Pons (tissue), 1 donor: ENCODE measurements around the gene DTX1.
A peak's percentile ranks its signal among the peaks of the same experiment; 100 is the strongest.
"Not testable (repeated sequence)": the region's sequence is repeated elsewhere in the genome, so short reads cannot be mapped to it uniquely, and the experiment has no call there.

Experiments used
- DNase-seq: peaks from one replicate; pipeline ENCODE4 v3.0.0-alpha.2; 2016; ENCODE audit warnings: low spot score

DTX1 gene

DNA sequence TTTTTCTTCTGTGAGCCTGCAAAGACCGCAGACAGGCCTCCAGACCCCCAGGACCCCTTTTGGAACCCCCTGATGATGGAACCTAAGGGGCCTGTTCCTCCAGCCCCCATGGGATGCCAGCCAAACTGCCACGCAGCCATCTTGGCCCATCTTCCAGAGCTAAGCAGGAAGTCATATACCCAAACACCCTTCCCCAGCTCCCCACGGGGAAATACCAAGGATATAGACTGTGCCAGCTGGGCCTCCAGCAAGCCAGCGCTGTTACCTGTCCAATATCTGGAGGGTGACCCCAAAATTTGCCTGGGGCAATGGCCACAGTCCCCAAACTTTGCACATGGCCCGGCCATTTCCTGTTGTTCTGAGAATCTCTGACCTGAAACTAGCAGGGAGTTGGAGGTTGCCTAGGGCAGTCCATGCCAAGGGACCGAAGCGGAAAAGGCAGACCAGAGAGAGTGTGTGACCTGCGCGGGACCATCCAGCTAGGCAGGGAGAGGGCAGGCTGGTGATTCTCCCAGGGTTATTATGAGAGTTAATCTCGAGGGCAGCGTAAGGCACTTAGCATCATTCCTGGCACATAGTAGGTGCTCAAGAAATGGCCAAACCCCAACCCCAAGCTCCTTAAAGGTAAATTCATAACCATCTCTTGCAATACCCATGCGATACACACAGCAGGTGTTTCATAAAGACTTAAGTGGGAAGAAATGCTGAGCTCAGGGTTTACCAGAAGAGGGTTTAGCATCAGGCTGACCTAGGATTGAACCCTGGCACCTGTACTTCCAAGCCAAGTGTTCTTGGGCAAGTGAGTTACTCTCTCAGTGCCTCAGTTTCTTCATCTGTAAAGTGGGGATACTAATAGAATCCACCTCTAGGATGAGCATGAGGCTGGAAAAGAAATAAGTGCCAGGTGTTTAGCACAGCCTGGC lies 81.6 kb downstream of the DTX1 start:
- no peak for DNase-seq

DNA sequence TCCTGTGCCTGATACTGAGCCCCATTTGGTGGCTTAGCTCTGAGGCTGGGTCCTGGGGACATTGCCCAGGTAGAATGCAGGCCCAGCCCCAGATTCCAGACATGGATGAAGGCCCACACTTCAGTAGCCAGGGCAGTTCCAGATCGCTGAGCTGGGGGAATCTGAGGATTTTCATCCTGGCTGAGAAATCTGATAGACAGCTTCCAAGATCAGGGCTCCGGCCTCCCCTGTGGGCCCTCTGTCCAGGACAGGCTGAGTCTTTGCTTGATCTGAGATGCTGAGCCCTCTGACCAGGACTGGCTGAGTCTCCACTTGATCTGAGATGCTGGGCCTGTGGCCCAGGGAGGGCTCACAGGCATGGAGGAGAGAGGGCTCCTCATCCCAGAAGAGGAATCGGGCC lies 82.3 kb downstream of the DTX1 start:
- no peak for DNase-seq

- DNase-seq: no peak
These were observed 84.2 kb downstream of the DTX1 start for GRCh38 chr12:113140706-113141105.

- not testable (repeated sequence) for DNase-seq
These were observed 85.2 kb downstream of the DTX1 start for GRCh38 chr12:113141716-113142115.

GRCh38 chr12:113142173-113142885 lies 85.8 kb downstream of the DTX1 start:
- DNase-seq: peak; percentile 96

- peak; percentile 48 for DNase-seq
These were observed 86.4 kb downstream of the DTX1 start for GRCh38 chr12:113142886-113143332.

DNA sequence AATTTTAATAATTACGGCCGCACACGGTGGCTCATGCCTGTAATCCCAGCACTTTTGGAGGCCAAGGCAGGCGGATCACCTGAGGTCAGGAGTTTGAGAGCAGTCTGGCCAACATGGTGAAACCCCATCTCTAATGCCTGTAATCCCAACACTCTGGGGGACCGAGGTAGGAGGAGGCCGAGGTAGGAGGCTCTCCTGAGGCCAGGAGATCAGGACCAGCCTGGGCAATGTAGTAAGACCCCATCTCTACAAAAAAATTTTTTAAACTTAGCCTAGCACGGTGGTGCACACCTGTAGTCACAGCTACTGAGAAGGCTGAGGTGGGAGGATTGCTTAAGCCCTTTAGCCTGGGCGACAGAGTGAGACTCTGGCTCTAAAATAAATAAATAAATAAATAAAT lies 87.4 kb downstream of the DTX1 start:
- DNase-seq: no peak

- DNase-seq: no peak
These were observed 88.3 kb downstream of the DTX1 start for GRCh38 chr12:113144806-113145205.

- no peak for DNase-seq
These were observed 89.4 kb downstream of the DTX1 start for GRCh38 chr12:113145720-113146551.

GRCh38 chr12:113146999-113147398 lies 90.5 kb downstream of the DTX1 start:
- no peak for DNase-seq
